HG03066 (cell line): Measurements from ENCODE around the gene NUDT1.

Experiments
- ATAC-seq: cut with Tn5 transposase; IDR thresholded peaks from one replicate; pipeline ENCODE4 v1.9.1; 2021; ENCODE audit warnings: low read depth; ENCODE audit not compliant: unreplicated experiment

The NUDT1 gene

DNA sequence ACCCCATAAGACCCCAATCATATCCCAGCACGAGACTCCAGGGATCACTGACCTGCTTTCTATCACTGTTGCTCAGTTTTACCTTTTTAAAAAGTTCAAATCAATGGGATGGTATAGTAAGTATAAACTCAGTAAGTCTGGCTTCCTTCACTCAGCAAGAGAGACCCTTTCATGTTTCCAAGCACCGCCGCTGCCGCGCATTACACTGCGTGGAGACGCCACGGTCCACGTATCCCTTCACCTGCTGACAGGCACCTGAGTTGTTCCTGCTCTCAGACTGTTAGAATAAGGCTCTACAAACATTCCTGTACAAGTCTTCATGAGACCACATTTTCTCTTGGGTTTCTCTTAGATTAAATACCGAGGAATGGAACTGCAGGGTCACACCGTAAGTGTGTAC, 37.6 kb upstream of the NUDT1 start:
- ATAC-seq: no peak

DNA sequence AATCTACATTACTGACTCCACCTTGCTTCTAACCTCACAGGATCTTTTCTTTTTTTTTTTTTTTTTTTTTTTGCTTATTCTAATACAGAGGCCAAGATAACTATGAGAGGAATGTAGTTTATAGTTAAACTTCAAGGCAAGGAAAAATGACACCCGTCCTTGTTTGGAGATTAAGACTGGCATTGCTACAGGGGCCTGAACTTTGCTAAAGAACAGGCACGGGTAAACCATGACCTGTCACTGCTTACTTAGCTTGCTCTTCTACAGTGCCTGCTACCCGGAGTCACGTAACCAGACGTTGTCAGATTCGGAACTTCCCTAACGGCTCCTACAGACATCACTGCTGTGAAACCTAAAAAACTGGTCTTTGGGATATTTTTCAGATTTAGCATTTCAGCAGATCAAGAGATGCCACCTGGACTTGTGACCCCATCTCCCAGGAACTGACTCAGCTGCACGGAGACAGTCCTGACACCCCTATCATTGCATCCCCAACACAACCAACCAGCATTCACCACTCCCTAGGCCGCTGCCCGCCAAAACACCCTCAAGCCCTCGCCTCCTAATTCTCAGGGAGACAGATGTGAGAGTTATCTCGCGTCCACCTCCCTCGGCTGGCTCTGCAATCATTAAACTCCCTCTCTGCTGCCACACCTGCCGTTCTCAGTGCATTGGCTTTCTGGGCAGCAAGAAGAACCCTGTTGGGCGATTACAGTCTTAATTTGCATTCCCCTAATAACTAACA, 36.8 kb upstream of the NUDT1 start:
- no peak for ATAC-seq

DNA sequence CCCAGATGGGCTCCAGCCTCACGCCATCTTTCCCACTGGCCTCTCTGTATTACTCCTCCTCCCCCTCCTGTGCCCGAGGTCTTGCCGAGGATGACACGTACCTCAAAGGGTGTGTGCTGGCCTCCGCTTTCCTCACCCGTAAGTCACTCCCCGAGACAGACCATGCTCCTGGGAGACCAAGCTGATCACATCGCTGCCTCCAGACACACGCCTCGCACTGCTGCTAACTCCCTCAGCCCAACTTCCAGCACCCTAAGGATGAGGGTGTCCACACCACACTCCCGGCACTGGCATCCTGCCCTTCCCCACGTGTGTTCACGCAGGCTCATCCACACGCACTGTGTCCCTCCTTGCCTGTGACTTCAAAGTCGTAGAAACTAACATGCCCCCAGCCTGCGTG, 33.3 kb upstream of the NUDT1 start:
- ATAC-seq: no peak

DNA sequence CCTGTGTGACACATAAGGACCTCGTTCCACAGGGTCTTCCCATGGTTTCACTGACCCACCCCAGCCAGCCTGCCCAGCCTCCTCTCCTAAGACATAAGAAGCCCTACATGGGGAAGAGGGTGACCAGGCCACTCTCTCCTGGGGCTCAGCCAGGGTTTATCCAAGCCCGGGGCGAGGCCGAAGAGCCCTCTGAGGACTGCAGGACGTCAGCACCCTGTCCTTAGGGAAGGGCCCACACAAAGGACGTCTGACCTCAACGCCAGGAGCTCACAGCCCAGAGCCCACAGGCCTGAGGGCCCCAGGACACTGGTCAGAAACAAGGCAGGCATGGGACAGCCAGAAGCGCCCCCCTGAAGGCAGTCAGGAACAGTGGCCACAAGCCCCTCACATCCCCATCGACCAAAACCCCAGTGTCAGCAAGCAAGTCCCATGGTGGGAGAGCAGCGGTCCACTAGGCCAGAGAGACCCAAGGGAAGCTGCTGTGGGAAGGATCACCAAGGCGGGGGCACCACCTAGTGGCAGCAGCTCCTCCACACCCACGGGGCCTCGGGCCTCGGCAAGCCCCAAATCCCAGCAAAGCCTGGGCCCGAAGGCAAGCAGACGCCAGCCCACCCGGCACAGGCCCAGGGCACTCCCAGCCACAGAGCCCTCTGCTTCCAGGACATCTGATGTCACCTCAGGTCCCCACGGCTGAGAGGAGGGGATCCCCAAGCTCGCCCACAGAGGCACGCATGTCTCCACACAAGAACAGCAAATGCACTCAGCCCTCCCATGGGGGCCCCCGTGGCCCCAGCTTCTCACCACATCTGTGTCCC, 32.7 kb upstream of the NUDT1 start:
- ATAC-seq: no peak

DNA sequence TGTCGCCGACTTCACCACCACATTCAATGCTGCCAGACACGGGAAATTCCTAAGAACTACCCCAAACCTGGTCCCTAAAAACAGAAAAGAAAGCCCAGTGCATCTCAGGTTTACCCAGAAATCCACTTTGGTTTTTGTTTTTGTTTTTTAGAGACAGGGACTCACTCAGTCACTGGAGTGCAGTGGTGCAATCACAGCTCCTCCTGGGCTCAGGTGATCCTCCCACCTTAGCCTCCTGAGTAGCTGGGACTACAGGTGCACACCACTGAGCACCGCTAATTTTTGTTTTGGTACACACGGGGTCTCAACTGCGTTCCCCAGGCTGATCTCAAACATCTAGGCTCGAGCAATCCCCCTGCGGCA, 32.1 kb upstream of the NUDT1 start:
- no peak for ATAC-seq

DNA sequence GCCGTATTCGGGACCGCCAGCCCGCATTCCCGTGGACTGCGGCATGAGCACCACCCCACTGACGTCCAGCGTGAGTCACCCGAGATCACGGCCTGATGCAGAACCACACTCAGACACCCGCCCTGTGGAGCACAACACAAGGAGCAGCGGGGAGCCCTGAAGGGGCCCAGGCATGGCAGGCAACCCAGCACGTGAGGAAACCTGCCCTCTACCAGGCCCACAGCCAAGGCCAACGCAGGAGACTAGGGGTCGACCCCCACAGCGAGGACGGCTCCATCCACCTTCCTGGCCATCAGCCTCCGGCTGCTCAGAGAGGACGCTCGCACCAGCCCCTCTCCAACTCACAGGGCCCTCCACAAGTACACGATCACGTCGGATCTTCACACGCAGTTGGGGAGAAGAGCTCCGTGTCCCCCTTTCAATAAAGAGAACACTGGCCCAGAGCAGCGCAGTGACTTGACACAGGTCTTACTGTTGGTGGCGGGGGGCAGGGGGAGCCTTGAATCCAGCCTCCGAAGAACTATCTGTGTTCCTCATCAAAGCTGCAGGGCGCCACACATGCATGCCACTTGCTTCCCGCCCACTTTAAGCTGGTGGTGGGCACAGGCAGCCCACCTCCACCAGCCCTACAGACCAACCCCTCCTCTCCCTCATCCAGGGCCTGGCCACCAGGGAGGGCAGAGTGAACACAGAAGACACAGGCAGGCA, 31.3 kb upstream of the NUDT1 start:
- ATAC-seq: no peak

DNA sequence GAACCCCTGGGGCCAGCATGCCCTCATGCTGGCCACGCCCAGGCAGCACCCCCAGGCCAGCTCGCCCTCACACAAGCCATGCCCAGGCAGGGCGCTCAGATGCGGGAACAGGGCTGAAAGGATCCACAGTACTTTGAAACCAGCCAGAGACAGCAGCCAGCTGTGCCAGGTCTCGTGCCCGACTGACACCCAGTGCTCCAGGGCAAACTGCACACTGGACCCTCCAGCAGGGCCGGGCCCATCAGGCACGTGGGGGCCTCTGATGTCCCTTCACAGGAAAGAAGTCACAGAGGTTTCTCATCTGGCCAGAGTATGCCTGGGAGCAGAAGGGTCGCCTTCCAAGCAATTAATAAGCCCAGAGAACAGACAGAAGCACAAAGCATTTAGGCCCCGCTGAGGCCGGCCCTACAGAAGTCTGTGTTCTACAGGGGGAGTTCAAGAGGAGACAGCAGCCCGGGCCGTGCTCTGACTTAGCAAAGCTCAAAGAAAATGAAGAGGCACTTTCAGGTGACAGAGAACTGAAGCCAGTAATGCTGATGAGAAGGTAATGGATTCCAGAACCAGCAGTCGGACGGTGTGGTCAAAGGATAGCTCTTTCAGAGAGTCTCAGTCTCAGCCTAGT, 30.7 kb upstream of the NUDT1 start:
- ATAC-seq: no peak

DNA sequence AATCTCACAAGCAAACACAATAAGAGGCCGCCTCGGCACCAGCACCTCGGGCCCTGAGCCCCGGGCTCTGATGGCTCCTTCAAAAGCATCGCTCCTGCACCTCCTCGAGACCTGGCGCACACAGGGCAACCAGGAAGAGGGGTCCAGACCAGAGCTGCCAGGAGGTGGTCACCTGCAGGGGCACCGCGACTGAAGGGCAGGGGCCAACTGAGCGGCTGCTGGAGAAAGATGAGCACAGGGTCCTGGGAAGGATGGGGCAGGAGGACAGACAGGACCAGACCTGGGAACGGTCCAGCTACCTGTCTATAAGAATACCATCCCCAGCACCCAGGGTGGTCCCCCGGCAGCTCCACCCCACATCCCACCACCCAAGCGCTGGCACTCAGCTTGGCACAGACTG, 30.1 kb upstream of the NUDT1 start:
- no peak for ATAC-seq

DNA sequence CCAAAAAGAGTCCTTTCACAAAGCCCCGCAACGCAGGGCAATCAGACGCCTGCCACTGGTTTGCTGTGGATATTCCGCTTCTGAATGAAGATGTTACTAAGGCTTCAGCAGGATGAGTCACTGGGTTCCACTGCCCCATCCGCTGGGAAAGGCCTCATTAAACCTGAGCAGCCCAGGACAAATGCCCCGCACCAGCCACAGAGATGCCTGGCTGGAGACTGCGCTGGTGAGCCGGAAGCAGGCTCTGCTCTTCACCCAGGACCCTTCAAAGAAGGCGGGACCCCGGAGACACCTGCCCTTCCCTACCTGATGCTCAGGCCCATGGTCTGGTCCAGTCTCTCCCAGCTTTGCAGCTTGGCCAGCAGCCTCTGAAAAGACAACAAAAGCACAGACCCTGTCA, 29.1 kb upstream of the NUDT1 start:
- ATAC-seq: no peak

DNA sequence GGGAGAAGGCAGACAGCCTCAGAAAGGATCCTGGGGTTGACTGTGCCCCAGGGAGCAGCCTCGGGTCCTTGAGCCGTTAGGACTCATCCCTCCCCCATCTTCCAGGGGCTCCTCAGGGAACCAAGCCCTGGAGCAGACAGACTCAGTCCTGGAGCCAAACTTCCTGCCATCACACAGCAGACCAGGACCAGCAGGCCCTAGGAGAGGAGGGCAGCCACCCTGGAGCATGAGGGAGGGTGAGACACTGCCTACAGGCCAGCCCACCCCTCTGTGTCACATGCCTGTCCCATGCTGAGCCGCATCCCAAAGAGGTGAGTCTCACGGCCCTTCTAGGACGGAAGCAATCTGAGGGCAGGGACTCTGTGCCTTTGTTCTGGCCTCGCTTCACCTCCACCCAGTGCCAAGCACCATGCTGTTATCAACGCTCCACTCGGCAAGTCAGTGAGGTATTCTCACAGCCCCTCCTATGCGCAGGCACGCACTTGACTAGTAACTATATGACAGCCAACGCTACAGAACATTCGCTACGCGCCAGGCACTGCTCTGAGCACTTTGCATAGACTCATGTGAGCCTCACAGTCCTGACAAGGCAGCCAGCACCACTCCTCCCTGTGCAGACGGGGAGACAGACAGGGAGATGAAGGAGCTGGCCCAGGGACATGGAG, 28.3 kb upstream of the NUDT1 start:
- no peak for ATAC-seq

DNA sequence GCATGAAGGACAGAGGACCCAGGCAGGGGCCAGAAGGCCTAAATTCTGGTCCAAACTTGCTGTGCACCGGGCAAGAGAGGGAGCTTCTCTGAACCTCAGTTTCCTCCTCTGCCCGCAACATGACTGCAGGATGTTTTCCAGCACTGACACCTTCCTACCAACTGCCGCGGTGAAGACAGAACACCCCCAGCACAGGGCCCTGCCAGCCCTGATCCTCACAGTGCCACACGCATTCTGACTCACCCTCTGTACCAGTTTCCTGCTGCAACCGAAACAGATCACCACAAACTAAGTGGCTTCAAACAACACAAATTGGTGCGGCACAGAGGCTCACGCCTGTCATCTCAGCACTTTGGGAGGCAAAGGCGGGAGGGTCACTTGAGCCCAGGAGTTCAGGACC, 27.4 kb upstream of the NUDT1 start:
- ATAC-seq: no peak

DNA sequence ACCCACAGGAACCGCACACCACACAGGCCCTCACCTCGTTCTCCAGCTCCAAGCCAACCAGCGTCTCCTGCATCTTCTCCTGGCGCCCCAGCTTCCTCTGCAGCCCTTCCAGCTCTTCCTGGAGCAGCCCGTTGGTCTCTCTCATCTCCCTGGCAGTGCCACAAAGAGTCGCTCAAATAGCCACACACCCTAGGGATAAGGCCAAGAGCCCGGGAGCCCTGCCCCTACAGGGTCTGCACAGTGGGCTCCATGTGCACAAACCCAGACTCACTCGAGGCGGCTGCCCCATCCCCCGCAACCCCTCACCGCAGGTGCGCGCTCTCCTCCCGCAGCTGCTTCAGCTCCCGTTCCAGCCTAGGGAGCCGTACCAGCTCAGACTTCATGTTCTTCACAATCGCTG, 26.2 kb upstream of the NUDT1 start:
- ATAC-seq: no peak

DNA sequence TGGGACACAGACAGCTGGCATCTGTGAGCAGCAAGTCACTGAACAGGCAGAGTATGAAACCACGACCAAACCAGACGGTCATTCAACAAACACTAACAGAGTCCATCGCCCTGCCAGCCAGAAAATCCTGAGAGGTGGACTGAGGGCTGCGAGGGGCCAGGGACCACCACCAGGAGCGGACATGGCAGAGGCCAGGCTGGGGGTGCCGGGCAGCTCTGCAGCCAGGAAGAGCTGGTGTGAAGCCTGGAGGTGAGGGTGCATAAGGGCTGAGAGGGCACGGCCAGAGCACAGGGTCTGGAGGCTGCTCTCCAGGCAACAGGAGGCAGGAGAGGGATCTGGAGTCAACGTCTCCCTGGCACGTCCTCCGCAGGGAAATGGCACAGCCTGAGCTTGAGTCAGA, 24.8 kb upstream of the NUDT1 start:
- ATAC-seq: no peak

DNA sequence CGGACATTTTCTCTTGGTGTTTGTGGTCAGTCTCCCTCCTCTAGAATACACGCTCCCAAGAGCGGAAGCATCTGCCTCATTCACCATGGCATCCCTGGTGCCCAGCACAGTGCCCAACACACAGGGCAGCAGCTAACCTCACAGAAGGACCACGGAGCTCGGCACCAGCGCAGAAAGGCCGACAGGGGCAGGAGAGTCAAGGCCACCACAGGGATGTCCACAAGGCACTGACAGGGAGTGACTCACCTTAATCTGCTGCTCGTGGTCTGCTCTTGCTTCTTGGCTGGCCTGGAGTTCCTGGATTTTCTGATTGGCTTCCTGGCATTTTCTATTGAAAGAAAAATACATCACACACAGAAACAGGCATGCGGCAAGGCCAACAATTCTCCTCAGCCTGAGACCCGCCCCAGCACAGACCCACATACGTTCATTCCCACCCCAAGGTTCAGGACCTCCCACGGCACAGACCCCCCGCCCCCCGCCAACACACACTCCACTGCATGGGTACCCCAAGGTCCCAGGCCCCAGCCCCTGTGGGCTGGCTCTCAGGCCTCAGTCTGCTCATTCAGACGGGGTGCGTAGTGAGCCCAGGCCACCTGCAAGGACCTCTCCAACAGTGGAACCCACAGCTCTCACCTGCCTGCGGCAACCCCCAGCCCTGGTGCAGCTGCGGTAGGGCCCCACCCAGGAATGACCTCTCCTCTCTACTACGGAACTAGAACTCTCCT, 24.1 kb upstream of the NUDT1 start:
- ATAC-seq: no peak

DNA sequence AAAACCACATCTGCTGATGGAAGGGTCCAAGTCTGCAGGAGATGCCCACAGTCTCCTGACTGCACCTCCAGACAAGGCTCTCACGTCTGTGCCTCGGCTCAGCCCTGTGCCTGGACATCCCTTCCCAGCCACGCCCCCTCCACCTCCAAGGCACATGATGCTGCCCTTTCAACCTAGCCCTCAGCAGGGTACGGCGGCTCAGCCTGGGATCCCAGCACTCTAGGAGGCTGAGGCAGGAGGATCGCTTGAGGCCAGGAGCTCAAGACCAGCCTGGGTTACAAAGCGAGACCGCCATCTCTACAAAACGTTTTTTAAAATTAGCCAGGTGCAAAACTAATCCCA, 23.6 kb upstream of the NUDT1 start:
- no peak for ATAC-seq

DNA sequence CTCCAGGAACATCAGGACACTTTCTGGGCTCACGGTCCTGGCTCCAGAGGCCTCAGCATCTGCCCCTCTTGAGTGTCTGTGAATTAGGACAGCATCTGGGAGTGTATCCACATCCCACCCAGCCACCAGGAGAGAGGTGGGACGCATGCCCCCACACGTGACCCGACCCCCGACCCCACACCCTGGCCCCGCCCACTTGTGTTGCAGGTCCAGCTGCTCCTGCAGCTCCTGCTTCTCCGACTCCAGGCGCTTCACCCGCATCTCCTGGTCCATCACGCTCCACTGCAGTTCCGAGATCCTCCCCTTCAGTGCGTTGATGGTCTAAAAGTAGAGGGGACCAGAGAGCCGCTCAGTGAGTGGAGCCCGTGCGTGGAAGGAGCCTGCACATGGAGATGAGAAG, 22.9 kb upstream of the NUDT1 start:
- no peak for ATAC-seq

DNA sequence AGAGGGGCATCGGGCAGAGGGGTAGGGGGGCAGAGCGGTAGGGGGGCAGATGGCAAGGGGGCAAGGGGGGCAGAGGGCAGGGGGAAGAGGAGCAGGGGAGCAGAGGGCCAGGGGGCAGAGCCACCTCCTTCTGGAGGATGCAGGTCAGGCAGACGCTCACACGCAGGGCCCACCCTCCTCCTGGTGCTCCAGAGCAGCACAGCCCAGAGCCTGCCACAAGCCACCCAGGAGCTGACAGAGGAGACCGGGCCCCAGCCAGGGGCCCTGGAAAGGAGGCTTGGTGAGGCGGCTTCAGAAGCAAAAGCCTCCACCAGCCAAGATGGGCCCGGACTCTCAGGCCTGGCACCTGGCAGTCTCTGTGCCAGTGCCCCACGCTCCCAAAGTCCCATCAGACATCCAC, 22.4 kb upstream of the NUDT1 start:
- no peak for ATAC-seq

DNA sequence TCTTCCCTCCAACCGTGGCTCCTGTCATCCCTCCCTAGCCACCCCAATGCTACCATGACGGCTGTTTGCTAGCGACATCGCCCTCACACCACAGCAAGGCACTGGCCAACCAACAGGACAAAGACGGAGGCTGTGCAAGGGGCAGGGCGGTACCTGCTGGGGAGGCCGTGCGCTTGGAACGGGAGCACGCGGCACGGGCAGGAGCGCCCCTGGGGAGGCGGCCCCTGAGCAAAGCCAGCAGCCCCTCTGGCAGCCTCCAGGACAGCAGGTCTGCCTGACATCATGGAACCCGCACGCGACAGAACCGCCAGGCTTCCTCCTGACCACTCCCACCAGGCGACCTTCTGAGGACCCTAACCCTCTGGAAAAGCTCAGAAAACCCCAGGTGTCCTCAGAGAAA, 22.0 kb upstream of the NUDT1 start:
- no peak for ATAC-seq

DNA sequence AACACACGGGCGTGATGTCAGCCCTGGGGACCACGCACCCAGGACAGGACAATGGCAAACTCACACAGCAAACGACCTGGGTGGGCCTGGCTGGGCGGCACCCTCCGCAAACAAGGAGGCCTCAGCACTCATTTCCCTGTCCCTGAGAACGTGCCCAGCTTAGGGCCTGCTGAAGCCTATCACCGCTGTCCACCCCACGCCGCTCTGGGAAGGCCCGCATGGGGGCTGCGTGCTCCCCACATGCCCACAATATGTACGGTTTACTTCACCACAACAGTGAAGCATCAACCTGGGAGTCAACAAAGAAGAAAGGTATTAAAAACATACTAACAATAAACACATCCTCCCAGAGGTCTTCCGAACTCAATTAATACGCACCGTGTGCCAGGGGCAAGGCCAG, 21.5 kb upstream of the NUDT1 start:
- ATAC-seq: no peak

DNA sequence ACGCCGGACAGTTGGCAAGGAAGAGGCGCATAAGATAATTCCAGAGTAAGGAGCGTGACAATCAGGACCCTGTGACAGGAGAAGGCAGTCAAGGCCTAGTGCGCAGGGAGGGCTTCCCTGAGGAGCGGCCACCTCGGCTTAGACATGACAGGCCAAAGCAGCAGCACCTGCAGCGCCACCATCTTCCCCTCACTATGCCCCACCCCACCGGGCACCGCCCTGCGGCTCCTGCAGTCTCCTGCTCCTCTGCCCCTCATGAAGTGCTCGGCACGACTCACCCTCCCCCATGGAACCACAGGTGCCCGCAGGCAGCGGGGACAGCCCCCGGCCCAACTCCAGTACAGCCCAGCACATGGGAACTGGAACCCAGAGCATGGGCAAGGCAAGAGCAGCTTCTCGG, 21.1 kb upstream of the NUDT1 start:
- ATAC-seq: no peak
